Suprapubic skin (tissue), 4 donors: Measurements from ENCODE around the gene HLA-DPB1. TPM values are rescaled to one million over a fixed set of nuclear protein-coding genes. Genes with fewer than 3 reads are reported as not detected.
"Not testable (repeated sequence)": the region's sequence is repeated elsewhere in the genome, so short reads cannot be mapped to it uniquely, and the experiment has no call there.

Source experiments
- DNase-seq, 2 donors: peaks; one replicate each; pipeline ENCODE4 v3.0.0-alpha.2; 2019; ENCODE audit warnings: low spot score in 2 of 2
- H3K27ac ChIP-seq: fragments of 200-600 bp; sonication (generic); one replicate; pipeline ENCODE4 v1.5.1; 2019
- H3K27me3 ChIP-seq: fragments of 200-600 bp; sonication (generic); one replicate; pipeline ENCODE4 v1.5.1; 2019
- H3K36me3 ChIP-seq: fragments of 200-600 bp; sonication (generic); one replicate; pipeline ENCODE4 v1.5.1; 2019
- H3K4me1 ChIP-seq: fragments of 200-600 bp; sonication (generic); one replicate; pipeline ENCODE4 v1.5.1; 2019
- H3K4me3 ChIP-seq: fragments of 200-600 bp; sonication (generic); one replicate; pipeline ENCODE4 v1.5.1; 2019; ENCODE audit warnings: mild to moderate bottlenecking
- H3K9me3 ChIP-seq: fragments of 200-600 bp; sonication (generic); one replicate; pipeline ENCODE4 v1.5.1; 2019
- EP300 ChIP-seq: sonication (generic); formaldehyde crosslinking; IDR thresholded peaks from one replicate; pipeline ENCODE4 v1.6.1; 2017; ENCODE audit warnings: antibody characterized with exemption
- POLR2A ChIP-seq, 2 donors: fragments of 450-650 bp; IDR thresholded peaks; one replicate each; pipeline ENCODE4 v1.6.1; 2017; ENCODE audit warnings: antibody characterized with exemption in 2 of 2, mild to moderate bottlenecking in 2 of 2, moderate library complexity in 2 of 2
- POLR2AphosphoS5 ChIP-seq, 3 donors: sonication (generic); formaldehyde crosslinking; IDR thresholded peaks; one replicate each; pipeline ENCODE4 v1.6.1; 2017; ENCODE audit warnings: antibody characterized with exemption in 3 of 3
- WGBS: methylation state at CpG from one replicate; pipeline ENCODE4 v1.1.5; 2018; 5-methylcytosine and 5-hydroxymethylcytosine counted together
- total RNA-seq, 4 donors: library from RNA; depleted of rRNA; stranded (reverse); fragments of >200 nt; gene quantifications; one replicate each; pipeline ENCODE4 v1.1.0, GENCODE V29; 2016
- TF ChIP-seq, protein P1 (sequence below), 2 donors: fragments of 200-600 bp in 1 of 2; fragments of 450-650 bp in 1 of 2; sonication (generic) in 1 of 2; IDR thresholded peaks; one replicate each; pipeline ENCODE4 v1.5.1; 2016 to 2019; ENCODE audit warnings: antibody characterized with exemption in 2 of 2, mild to moderate bottlenecking in 1 of 2, moderate library complexity in 1 of 2

Gene HLA-DPB1
- total RNA-seq, 4 donors from 2014 or later, result 23.7 to 76.6 (median 51.7) TPM

DNA sequence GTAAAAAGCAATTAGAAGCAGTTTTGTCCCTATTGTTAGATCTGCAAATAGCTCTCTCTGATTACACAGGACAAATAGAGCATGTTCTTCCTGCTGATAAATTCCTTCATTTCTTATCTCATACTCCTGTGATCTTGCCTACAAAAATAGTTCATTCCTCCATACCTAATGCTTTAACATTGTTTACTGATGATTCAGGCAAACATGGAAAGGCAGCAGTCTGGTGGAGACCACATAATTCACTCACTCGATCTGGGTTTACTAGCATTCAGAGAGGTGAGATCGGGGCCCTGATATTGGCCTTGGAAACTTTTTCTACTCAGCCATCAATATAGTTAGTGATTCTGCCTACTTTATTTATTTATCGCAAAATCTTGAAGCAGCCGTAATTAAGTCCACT is 22.6 kb upstream of the HLA-DPB1 start:
- no peak for DNase-seq
- Histone ChIP-seq H3K9me3 (no peaks in the 10 kb centered on the region), H3K27me3 (peaks cover 11% of the 10 kb centered on the region), H3K27ac (no peak overlapping the region), H3K4me3 (no peak overlapping the region), H3K4me1 (no peaks in the 10 kb centered on the region), H3K36me3 (no peaks in the 10 kb centered on the region)
- WGBS, result 67% methylated on average over 4 of the region's 4 CpGs
- TF ChIP-seq EP300, result no peak
- TF ChIP-seq, protein P1, sequence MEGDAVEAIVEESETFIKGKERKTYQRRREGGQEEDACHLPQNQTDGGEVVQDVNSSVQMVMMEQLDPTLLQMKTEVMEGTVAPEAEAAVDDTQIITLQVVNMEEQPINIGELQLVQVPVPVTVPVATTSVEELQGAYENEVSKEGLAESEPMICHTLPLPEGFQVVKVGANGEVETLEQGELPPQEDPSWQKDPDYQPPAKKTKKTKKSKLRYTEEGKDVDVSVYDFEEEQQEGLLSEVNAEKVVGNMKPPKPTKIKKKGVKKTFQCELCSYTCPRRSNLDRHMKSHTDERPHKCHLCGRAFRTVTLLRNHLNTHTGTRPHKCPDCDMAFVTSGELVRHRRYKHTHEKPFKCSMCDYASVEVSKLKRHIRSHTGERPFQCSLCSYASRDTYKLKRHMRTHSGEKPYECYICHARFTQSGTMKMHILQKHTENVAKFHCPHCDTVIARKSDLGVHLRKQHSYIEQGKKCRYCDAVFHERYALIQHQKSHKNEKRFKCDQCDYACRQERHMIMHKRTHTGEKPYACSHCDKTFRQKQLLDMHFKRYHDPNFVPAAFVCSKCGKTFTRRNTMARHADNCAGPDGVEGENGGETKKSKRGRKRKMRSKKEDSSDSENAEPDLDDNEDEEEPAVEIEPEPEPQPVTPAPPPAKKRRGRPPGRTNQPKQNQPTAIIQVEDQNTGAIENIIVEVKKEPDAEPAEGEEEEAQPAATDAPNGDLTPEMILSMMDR (IDR thresholded peaks at IDR 0.05), result no peak
- TF ChIP-seq POLR2A (IDR thresholded peaks at IDR 0.05), result no peak
- no peak for TF ChIP-seq POLR2AphosphoS5 (IDR thresholded peaks at IDR 0.05)

DNA sequence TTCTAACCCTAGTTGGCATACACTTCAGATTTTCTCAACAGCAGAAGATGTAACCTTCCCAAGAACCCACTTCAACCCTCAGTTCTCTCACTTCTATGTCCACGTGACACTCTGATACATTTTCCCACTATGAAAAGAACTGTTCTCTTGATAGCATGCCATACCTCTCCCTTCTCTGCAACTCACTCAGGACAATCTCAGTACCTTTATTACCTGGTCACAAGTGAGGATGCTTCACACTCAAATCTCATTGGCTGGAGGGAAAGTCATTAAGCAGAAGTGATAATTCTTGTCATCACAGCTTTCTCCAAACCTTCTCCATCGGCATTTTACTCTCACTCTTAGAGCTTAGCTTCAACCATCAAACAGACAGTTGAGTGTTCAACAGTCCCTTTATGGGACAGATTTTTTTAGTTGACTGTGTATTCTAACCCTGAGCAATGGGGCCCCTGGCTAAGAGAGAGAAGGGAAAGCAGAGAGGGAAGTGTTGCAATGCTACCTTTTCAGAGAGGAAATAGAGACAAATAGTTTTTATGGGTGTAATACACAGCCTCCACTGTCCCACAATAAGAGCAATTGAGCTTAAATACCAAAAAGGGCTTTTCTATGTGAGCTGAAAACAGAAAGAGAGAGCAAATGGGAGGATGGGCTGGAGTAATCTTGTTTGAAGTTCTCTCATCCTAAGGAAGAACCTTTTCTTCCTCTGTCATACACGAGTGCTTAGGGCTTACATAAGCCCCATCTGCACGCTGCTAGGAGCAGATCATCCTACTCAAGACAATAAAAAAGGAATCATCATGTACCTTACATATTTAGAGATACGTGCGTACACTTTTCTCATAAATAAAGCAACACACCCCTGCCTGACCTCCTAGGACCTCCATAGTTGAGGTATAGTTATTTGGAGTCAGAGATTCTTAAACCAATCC is 18.3 kb upstream of the HLA-DPB1 start:
- H3K36me3 ChIP-seq, result no peaks in the 10 kb centered on the region
- no peaks in the 10 kb centered on the region for H3K4me1 ChIP-seq
- no peak overlapping the region for H3K27ac ChIP-seq
- TF ChIP-seq POLR2A (IDR thresholded peaks at IDR 0.05) (no peak), EP300 (no peak), POLR2AphosphoS5 (IDR thresholded peaks at IDR 0.05) (no peak)
- TF ChIP-seq, protein P1 (IDR thresholded peaks at IDR 0.05), result no peak
- WGBS, result 39% methylated on average over 6 of the region's 6 CpGs
- no peak overlapping the region for H3K4me3 ChIP-seq
- no peaks in the 10 kb centered on the region for H3K27me3 ChIP-seq
- no peak for DNase-seq
- H3K9me3 ChIP-seq, result no peaks in the 10 kb centered on the region

DNA sequence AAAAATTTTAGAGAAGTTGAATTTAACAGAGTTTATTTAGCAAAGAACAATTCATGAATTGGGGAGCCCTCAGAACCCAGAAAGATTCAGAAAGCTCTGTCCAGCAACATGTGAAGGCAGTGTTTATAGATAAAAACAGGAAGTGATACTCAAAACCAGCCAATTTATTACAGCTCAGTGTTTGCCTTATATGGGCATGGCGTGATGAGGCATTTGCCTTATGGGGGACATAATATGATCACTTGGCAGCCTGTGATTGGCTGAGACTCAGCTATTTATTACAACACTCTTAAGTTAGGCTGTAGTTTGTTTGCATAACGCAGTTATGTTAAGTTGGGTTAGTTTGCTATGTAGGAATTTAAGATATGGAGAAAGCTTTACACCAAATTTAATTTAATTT is 13.8 kb upstream of the HLA-DPB1 start:
- Histone ChIP-seq H3K4me3 (no peak overlapping the region), H3K4me1 (no peaks in the 10 kb centered on the region), H3K27ac (no peak overlapping the region), H3K27me3 (no peaks in the 10 kb centered on the region), H3K9me3 (no peaks in the 10 kb centered on the region), H3K36me3 (no peaks in the 10 kb centered on the region)
- WGBS, result 83% methylated on average over 2 of the region's 2 CpGs
- no peak for TF ChIP-seq POLR2A (IDR thresholded peaks at IDR 0.05)
- TF ChIP-seq EP300, result no peak
- TF ChIP-seq, protein P1 (IDR thresholded peaks at IDR 0.05), result no peak
- no peak for TF ChIP-seq POLR2AphosphoS5 (IDR thresholded peaks at IDR 0.05)
- no peak for DNase-seq

DNA sequence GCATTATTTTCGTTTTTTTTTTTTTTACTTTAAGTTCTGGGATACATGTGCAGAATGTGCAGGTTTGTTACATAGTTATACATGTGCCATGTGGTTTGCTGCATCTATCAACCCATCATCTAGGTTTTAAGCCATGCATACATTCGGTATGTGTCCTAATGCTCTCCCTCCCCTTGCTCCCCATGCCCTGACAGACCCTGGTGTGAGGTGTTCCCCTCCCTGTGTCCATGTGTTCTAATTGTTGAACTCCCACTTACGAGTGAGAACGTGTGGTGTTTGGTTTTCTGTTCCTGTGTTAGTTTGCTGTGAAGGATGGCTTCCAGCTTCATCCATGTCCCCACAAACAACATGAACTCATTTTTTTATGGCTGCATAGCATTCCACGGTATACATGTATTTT is 12.4 kb upstream of the HLA-DPB1 start:
- not testable (repeated sequence) for H3K27me3 ChIP-seq, DNase-seq, H3K4me1 ChIP-seq, H3K27ac ChIP-seq, H3K9me3 ChIP-seq, H3K4me3 ChIP-seq, H3K36me3 ChIP-seq
- WGBS, result 35% methylated on average over 4 of the region's 5 CpGs

DNA sequence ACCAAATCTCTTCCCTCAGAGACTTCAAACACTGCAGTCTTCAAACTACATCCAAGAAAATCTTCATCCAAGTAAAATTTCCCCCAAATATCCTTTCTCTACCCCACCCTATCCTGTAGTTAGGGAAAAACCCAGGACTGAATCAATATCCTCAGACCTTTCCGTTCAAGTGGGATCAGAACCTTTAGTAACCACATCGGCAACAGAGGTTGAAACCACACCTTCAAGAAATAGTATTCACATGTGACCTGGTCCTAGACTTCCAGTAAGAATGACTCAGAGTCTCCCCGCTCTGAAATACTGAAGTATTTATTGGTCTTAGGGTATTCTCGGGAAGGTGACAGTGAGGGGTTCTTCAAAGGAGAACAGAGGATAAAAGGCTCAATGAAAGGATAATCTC is 11.1 kb upstream of the HLA-DPB1 start:
- peaks cover 11% of the 10 kb centered on the region for H3K36me3 ChIP-seq
- WGBS, result 0% methylated on average over 3 of the region's 4 CpGs
- no peaks in the 10 kb centered on the region for H3K4me1 ChIP-seq
- H3K27me3 ChIP-seq, result no peaks in the 10 kb centered on the region
- H3K27ac ChIP-seq, result no peak overlapping the region
- DNase-seq, result no peak
- H3K4me3 ChIP-seq, result no peak overlapping the region
- no peaks in the 10 kb centered on the region for H3K9me3 ChIP-seq
- no peak for TF ChIP-seq POLR2AphosphoS5 (IDR thresholded peaks at IDR 0.05)
- TF ChIP-seq POLR2A (IDR thresholded peaks at IDR 0.05), result no peak
- TF ChIP-seq, protein P1 (IDR thresholded peaks at IDR 0.05), result no peak
- no peak for TF ChIP-seq EP300
